Small intestine (tissue), 7 donors: ENCODE measurements around the gene NKPD1. TPM values are rescaled to one million over a fixed set of nuclear protein-coding genes. Genes with fewer than 3 reads are reported as not detected.

Experiments used
- DNase-seq, 2 donors: peaks; one replicate each; pipeline versions ENCODE4 v3.0.0 to v3.0.0-alpha.2; 2013
- FAIRE-seq: peaks from 2 replicates; lab custom pipeline; 2012; peaks lifted over from hg19 to GRCh38; lab: Jason Lieb, UNC
- H3K27ac ChIP-seq, 3 donors: one replicate each; pipeline ENCODE4 v1.5.1; 2013; ENCODE audit warnings: low read length in 2 of 3, mild to moderate bottlenecking in 2 of 3, control low read depth in 1 of 3, inconsistent platforms in 1 of 3, low read depth in 1 of 3, moderate library complexity in 1 of 3
- H3K27me3 ChIP-seq, 3 donors: one replicate each; pipeline ENCODE4 v1.6.1; 2013; ENCODE audit warnings: low read length in 3 of 3, inconsistent platforms in 1 of 3; ENCODE audit not compliant: control insufficient read depth in 3 of 3, insufficient read depth in 3 of 3
- H3K36me3 ChIP-seq, 3 donors: one replicate each; pipeline ENCODE4 v1.6.1; 2013; ENCODE audit warnings: low read length in 3 of 3, inconsistent platforms in 1 of 3, low read depth in 1 of 3, mild to moderate bottlenecking in 1 of 3, moderate library complexity in 1 of 3; ENCODE audit not compliant: control insufficient read depth in 3 of 3, insufficient read depth in 2 of 3
- H3K4me1 ChIP-seq, 3 donors: one replicate each; pipeline ENCODE4 v1.6.1; 2013; ENCODE audit warnings: low read length in 2 of 3, inconsistent platforms in 1 of 3, low read depth in 1 of 3, mild to moderate bottlenecking in 1 of 3, moderate library complexity in 1 of 3; ENCODE audit not compliant: control insufficient read depth in 3 of 3, insufficient read depth in 2 of 3
- H3K4me3 ChIP-seq, 3 donors: one replicate each; pipeline ENCODE4 v1.5.1; 2013; ENCODE audit warnings: low read length in 3 of 3, control low read depth in 1 of 3, inconsistent platforms in 1 of 3, low read depth in 1 of 3, mild to moderate bottlenecking in 1 of 3, moderate library complexity in 1 of 3
- H3K9me3 ChIP-seq, 2 donors: one replicate each; pipeline ENCODE4 v1.6.1; 2013; ENCODE audit warnings: low read depth in 1 of 2, low read length in 1 of 2; ENCODE audit not compliant: control insufficient read depth in 2 of 2, insufficient read depth in 1 of 2
- WGBS, 3 donors: extraction: QIAGEN DNeasy Blood & Tissue Kit; methylation state at CpG; one replicate each; pipeline ENCODE4 v1.1.7; 2013; 5-methylcytosine and 5-hydroxymethylcytosine counted together
- polyA plus RNA-seq, 4 donors: library from polyadenylated mRNA; stranded (reverse) in 3 of 4; unstranded in 1 of 4; fragments of 200-250 nt in 3 of 4; fragments of 120-200 nt in 1 of 4; gene quantifications; one replicate each; pipeline versions ENCODE4 v1.2.1 to v1.2.3, GENCODE V29; 2013
- donor health status: healthy with polysubstance abuse.
- donor health status: control.
- donor health status: control.
- donor health status: Bipolar disorder and iron deficiency.
- donor health status: healthy.

Gene NKPD1
- polyA plus RNA-seq, 4 donors: 0.09 to 0.13 TPM; not detected in 2

GRCh38 chr19:45178262-45179071 is 17.7 kb upstream of the NKPD1 start, which contains the start of gene BLOC1S3:
Gene BLOC1S3, plus strand, starts transcription at chr19:45178784. Its CDS starts 513 bp downstream, at chr19:45179297.
- Histone ChIP-seq H3K27me3 (no peaks in the 10 kb centered on the region), H3K4me3 (peak within 1 kb of the TSS; percentile 74 to 96 (median 86)), H3K4me1 (peaks cover 0 to 13% (median 12%) of the 10 kb centered on the region in 3 donors), H3K36me3 (peaks cover 0 to 22% (median 2%) of the 10 kb centered on the region in 3 donors), H3K9me3 (no peaks in the 10 kb centered on the region), H3K27ac (peak within 1 kb of the TSS; percentile 88 to 98 (median 92))
- peak; percentile 73 for FAIRE-seq
- WGBS, 3 donors: 0% methylated on average over 51 of the region's 51 CpGs
- peak; percentile 100 for DNase-seq

- H3K27ac ChIP-seq: peak within 1 kb of the TSS; percentile 88 to 98 (median 92)
- WGBS, 3 donors: 0 to 1% (median 0%) methylated on average over 35 to 36 of the region's 36 CpGs
- no peak for DNase-seq
Measured at GRCh38 chr19:45177817-45178261, 17.1 kb upstream of the NKPD1 start, which contains the start of gene TRAPPC6A. Gene TRAPPC6A, minus strand, starts transcription at chr19:45178237. Its CDS starts 19 bp downstream, at chr19:45178218.

GRCh38 chr19:45175515-45176345 is 14.9 kb upstream of the NKPD1 start:
- 77 to 82% (median 78%) methylated on average over 10 of the region's 10 CpGs for WGBS, 3 donors
- Histone ChIP-seq H3K4me1 (peaks cover 0 to 16% (median 12%) of the 10 kb centered on the region in 3 donors), H3K9me3 (no peaks in the 10 kb centered on the region), H3K27me3 (no peaks in the 10 kb centered on the region), H3K27ac (no peak overlapping the region), H3K36me3 (peaks cover 0 to 9% (median 0%) of the 10 kb centered on the region in 3 donors), H3K4me3 (no peak overlapping the region)
- FAIRE-seq: no peak
- DNase-seq: no peak

More at GRCh38 chr19:45177817-45178261, 17.1 kb upstream of the NKPD1 start, which contains the start of gene TRAPPC6A:
- Histone ChIP-seq H3K36me3 (peaks cover 0 to 22% (median 2%) of the 10 kb centered on the region in 3 donors), H3K27me3 (no peaks in the 10 kb centered on the region), H3K4me1 (peaks cover 0 to 13% (median 12%) of the 10 kb centered on the region in 3 donors), H3K4me3 (peak within 1 kb of the TSS; percentile 74 to 96 (median 86)), H3K9me3 (no peaks in the 10 kb centered on the region)
- FAIRE-seq: no peak

- H3K36me3 ChIP-seq: peaks cover 0 to 16% (median 0%) of the 10 kb centered on the region in 3 donors
- DNase-seq: no peak
- WGBS, 3 donors: 83 to 91% (median 87%) methylated on average over 12 of the region's 12 CpGs
- no peak for FAIRE-seq
- no peak overlapping the region for H3K27ac ChIP-seq
- peaks cover 0 to 8% (median 7%) of the 10 kb centered on the region in 3 donors for H3K4me1 ChIP-seq
- H3K4me3 ChIP-seq: no peak overlapping the region
- H3K27me3 ChIP-seq: no peaks in the 10 kb centered on the region
- no peaks in the 10 kb centered on the region for H3K9me3 ChIP-seq
Measured at GRCh38 chr19:45173816-45174215, 13.0 kb upstream of the NKPD1 start.

- peaks cover 0 to 8% (median 7%) of the 10 kb centered on the region in 3 donors for H3K4me1 ChIP-seq
- H3K36me3 ChIP-seq: peaks cover 0 to 16% (median 0%) of the 10 kb centered on the region in 3 donors
- H3K27ac ChIP-seq: peak overlapping the region in 1 of 3 donors; percentile 57
- WGBS, 3 donors: 60 to 76% (median 70%) methylated on average over 17 of the region's 18 CpGs
- no peak for DNase-seq
- no peak for FAIRE-seq
- no peaks in the 10 kb centered on the region for H3K27me3 ChIP-seq
- H3K9me3 ChIP-seq: no peaks in the 10 kb centered on the region
- H3K4me3 ChIP-seq: no peak overlapping the region
Measured at GRCh38 chr19:45172611-45173208, 11.9 kb upstream of the NKPD1 start.

GRCh38 chr19:45172173-45172572 is 11.4 kb upstream of the NKPD1 start:
- Histone ChIP-seq H3K4me3 (no peak overlapping the region), H3K36me3 (peaks cover 0 to 16% (median 0%) of the 10 kb centered on the region in 3 donors), H3K9me3 (no peaks in the 10 kb centered on the region), H3K27me3 (no peaks in the 10 kb centered on the region), H3K27ac (peak overlapping the region in 1 of 3 donors; percentile 57), H3K4me1 (peaks cover 0 to 7% (median 4%) of the 10 kb centered on the region in 3 donors)
- DNase-seq: no peak
- no peak for FAIRE-seq
- 32 to 47% (median 46%) methylated on average over 4 of the region's 4 CpGs for WGBS, 3 donors

- H3K4me3 ChIP-seq: no peak overlapping the region
- 33 to 35% (median 33%) methylated on average over 7 of the region's 7 CpGs for WGBS, 3 donors
- H3K4me1 ChIP-seq: peaks cover 0 to 3% (median 0%) of the 10 kb centered on the region in 3 donors
- no peaks in the 10 kb centered on the region for H3K27me3 ChIP-seq
- DNase-seq: peak in 1 of 2 donors; percentile 37
- H3K27ac ChIP-seq: peak overlapping the region in 1 of 3 donors; percentile 64
- peaks cover 0 to 16% (median 0%) of the 10 kb centered on the region in 3 donors for H3K36me3 ChIP-seq
- FAIRE-seq: no peak
- H3K9me3 ChIP-seq: no peaks in the 10 kb centered on the region
Measured at GRCh38 chr19:45171211-45171623, 10.4 kb upstream of the NKPD1 start.
